Measurements from ENCODE around the gene EML6.

The EML6 gene

GRCh38 chr2:55003706-55004639 is 280.5 kb downstream of the EML6 start:
- DNase-seq (ENCODE audit: low read depth), result no peak

DNA sequence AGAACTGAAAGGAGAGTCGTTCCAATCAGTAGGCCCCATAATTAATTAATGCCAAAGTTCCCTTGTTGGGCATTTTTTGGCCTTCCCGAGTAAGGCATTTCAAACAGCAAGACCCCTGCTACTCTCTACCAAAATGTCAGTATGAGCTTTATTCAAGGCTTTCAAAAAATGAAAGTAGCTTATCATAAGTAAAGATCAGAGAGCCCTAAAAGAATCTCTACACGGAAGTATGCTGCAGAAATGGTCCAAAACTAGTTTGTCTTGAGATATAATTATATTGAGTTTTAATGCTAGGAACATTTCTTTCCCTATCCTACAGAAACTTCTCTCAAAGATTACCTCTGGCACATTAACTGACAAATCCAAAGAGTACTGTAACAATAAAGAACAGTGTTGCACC is 282.8 kb downstream of the EML6 start:
- DNase-seq (ENCODE audit: low read depth), result no peak

DNA sequence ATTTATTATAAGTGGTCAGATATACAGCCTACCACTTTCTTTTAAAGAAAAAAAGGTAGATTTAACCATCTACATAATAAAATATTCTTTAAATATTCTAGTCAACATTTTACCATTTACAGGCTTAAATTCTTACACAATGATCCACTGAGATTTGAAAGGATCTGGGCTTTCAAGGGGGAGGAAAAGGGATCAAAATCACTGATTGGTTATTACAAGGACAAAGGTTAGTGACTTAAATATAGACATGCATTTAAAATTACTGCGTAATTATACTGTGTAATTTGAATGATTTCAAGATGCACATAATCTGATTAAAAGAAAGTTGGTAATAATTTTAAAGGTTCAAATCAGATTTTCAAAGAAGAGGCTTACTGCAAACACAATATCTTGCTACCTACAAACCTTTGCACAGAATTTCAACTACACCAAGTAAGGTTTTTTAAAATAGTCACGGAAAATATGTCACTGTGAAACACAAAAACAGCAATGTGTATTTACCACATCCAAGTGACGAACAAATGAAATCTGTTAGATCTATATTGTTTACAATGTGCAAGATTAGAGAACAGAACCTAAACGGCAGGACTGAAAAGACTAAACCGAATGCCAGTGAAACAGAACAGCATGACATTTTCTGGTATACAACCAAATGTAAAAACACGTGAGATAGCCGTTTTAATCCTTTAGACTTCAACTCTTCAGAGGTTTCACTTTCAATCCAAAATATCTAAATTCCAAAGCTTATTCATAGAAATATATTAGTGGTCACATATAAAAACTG is 286.0 kb downstream of the EML6 start:
- DNase-seq (ENCODE audit: low read depth), result no peak

DNA sequence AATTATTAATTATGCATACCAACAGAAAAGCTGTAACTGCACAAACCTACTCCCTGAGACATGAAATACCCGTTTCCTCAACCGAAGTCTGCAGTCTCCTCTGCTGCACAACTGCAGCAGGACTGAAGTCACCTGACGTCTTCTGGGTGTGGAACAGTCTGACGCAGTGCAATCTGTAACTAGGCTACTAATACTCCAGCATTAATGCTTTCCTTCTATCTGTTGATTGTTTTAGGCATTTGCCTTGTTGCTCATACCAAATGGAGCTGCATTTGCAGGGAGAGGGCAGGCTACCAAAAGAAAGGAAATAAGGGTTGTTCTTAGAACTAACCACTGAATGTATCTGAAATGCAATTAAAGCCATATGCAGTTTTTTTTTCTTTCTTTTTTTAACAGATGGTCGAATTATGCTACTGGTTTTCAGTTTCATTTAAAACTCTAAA is 286.7 kb downstream of the EML6 start:
- peak; percentile 12 for DNase-seq (ENCODE audit: low read depth)

DNA sequence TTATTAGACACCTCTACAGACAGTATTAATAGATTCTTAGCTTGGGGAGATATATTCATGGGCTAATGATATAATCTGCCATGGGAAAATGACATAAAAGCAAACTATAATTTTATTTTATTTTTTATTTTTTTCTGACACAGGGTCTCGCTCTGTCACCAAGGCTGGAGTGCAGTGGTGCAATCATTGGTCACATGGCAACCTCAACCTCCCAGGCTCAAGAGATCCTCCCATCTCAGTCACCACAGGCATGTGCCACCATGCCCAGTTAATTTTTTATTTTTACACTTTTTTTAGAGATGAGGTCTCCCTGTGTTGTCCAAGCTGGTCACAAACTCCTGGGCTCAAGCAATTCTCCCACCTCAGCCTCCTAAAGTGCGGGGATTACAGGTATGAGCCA is 287.5 kb downstream of the EML6 start:
- no peak for DNase-seq (ENCODE audit: low read depth)

- no peak for DNase-seq (ENCODE audit: low read depth)
These were observed 288.6 kb downstream of the EML6 start for GRCh38 chr2:55011831-55012671.

DNA sequence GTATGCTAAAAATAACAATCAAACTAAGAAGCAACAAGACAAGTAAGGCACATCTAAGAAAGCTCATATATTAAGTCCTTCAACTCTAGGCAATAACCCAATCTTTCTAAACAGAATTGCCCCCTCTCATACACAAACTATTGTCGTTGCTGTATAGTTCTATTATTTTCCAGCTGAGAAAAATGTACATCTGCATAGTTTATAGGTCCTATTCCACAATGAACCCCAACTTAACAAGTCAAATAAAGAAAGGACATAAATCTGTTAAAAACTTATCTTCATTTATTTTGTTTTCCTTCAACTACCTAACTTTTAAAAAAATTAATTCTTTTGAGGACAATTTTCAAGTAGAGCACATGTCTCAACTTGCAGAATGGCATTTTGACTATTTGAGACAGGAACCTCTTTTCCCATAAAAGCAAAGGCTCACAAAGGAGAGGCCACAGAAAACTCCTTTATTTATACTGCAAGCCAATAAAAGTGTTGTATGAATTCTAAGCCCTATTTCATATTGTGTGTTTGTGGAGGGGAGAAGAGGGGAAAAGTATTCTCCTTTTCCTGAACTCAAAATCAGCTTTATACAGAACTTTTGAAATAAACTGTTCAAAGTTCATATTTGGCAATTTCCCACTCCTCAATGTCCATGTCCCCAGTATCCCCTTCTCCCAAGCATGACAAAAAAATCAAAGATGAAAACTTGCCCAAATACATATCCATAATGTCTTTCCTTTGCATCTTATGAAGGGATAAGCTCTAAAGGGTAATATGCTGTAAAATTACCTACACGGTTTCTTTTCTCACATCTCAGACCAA is 289.4 kb downstream of the EML6 start:
- DNase-seq (ENCODE audit: low read depth), result no peak

GRCh38 chr2:55013936-55014335 is 290.5 kb downstream of the EML6 start:
- no peak for DNase-seq (ENCODE audit: low read depth)

DNA sequence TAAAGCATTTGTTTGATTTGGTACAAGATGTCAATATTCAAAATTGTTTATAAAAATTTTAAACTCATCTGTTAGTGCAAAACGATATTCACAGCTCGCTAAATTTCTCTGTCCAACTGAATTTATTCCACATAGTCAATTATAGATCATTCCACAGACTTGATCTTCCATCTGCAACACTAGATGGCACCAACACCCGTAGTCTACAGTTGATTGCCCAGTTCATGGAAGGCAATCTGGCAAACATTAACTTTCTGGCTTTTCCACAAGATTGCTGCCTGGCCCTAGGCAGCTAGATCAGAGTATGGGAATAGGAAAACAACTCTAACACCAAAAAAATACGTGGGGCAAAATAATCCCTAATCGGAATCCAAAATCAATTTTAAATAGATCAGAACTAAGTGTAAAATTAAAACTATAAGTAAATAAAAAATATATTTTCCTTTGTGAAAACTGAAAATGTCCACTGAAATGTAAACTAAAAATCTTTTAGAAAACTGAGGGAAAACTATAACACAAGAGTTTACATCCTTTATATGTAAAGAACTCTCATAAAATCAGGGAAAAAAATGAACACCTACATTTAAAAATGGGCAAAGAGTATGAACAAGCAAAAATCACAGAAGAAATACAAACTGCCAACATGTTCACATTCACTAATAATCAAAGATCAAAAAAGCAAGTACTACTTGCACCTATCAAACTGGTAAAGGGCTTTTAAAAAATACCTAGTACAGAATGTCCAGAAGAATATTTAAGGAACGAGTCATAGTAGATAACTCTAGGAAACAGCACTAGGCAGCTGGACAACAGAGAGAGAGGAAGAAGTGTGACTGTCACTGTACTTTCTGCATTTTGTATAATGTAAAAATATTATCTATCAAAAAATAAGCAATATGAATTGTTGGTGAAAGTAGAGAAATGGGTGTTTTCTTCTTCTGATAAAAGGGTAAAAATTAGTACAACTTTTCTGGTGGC is 291.8 kb downstream of the EML6 start:
- DNase-seq (ENCODE audit: low read depth), result peak; percentile 9

GRCh38 chr2:55017428-55017827 is 294.0 kb downstream of the EML6 start:
- no peak for DNase-seq (ENCODE audit: low read depth)

GRCh38 chr2:55017880-55018279 is 294.4 kb downstream of the EML6 start:
- no peak for DNase-seq (ENCODE audit: low read depth)

DNA sequence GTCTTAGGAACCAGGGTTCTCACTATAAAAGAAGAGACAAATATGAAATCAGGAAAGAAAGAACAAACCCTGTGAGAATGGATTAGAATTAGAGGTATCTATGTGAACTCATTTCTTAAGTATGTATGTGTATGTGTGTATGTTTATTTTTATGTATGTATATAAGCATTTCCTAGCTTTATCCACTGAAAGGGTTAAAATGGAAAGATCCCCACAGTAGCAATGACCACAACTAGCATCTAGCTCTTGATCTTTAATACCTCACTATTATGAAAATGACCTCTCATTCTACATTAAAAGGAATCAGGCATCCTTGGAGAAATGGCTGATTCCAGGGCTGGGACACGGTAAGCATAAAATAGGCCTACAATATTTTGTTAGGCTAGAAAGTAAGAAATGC is 295.2 kb downstream of the EML6 start:
- no peak for DNase-seq (ENCODE audit: low read depth)

DNA sequence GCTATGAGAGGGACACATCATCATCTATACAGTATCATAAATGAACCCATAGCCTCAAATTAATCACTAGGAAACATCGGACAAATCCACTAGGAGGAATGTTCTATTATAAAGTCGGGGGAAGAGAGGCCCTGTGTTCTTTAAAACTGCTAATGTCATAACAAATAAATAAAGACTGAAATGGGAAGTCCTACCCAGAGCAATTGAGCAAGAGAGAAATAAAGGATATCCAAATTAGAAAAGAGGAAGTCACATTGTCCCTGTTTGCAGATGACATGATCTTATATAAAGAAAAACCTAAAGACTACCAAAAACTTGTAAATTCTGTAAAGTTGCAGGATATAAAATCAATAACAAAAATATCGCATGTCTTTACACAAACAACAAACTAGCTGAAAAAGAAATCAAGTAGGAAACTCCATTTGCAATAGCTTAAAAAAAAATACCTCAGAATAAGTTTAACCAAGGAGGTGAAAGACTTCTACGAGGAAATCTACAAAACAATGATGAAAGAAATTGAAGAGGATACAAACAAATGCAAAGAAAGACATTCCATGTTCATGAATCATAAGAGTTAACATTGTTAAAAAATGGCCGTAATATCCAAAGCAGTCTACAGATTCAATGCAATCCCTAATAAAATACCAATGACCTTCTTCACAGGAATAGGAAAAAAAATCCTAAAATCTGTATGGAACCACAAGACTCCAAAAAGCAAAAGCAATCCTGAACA is 296.2 kb downstream of the EML6 start:
- no peak for DNase-seq (ENCODE audit: low read depth)

All from activated T-cell treated with anti-CD3 and anti-CD28 coated beads for 1 hour (primary cell).